Upper lobe of left lung (tissue), 4 donors: ENCODE data around the gene NEBL.

Source experiments
- CTCF ChIP-seq, 6 experiments: fragments of 450-650 bp in 4 of 6; fragments of 200-600 bp in 2 of 6; sonication (generic) in 2 of 6; IDR thresholded peaks; one replicate each; pipeline ENCODE4 v1.5.1; 2016 to 2019; ENCODE audit warnings: antibody characterized with exemption in 6 of 6
- EP300 ChIP-seq, 4 donors: sonication (generic); formaldehyde crosslinking; IDR thresholded peaks; one replicate each; pipeline ENCODE4 v1.5.1; 2017; ENCODE audit warnings: antibody characterized with exemption in 4 of 4, control low read depth in 2 of 4
- POLR2A ChIP-seq, 4 donors: fragments of 450-650 bp; IDR thresholded peaks; one replicate each; pipeline ENCODE4 v1.5.1; 2016 to 2017; ENCODE audit warnings: antibody characterized with exemption in 4 of 4, mild to moderate bottlenecking in 2 of 4
- POLR2AphosphoS5 ChIP-seq, 2 donors: sonication (generic); formaldehyde crosslinking; IDR thresholded peaks; one replicate each; pipeline ENCODE4 v1.5.1; 2017; ENCODE audit warnings: antibody characterized with exemption in 2 of 2

DNA sequence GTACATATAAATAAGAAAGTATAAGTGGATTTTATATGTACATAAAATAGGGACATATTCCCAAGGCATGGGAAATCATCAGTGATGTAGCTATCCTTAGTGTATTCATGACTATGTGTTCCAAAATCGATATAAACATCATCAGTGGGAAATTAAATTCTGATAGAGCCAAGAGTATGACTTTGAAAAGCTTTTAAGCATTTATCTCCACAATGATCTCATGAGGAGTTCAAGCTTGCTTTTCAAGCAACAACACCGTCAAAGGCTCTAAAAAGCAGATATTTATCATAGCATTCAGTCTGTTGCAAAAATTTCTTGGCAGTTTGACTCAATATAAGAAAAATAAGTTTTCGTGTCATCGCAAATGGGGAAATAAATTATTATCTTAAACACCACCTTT, 14.5 kb upstream of the NEBL start:
- TF ChIP-seq CTCF (IDR thresholded peaks at IDR 0.05) (no peak), EP300 (IDR thresholded peaks at IDR 0.05) (no peak), POLR2AphosphoS5 (IDR thresholded peaks at IDR 0.05) (no peak), POLR2A (IDR thresholded peaks at IDR 0.05) (no peak)
